HepG2 (cell line): Measurements from ENCODE around the gene EIF4E1B. TPM values are rescaled to one million over a fixed set of nuclear protein-coding genes. Genes with fewer than 3 reads are reported as not detected.

Source experiments
- BRD4 ChIP-seq: sonication (generic); formaldehyde crosslinking; IDR thresholded peaks from 2 replicates; pipeline ENCODE4 v1.4.0; 2020; ENCODE audit warnings: missing genetic modification reagents
- ELF3 ChIP-seq: IDR thresholded peaks from 2 replicates; pipeline ENCODE4 v1.6.1; 2016; ENCODE audit warnings: missing genetic modification reagents, missing compliant biosample characterization
- HNRNPH1 ChIP-seq: fragments of 200-400 bp; formaldehyde crosslinking; optimal IDR thresholded peaks from 2 replicates; pipeline ENCODE3; 2017; ENCODE audit warnings: mild to moderate bottlenecking, low read depth, low read length
- HOXA3 ChIP-seq: sonication (generic); formaldehyde crosslinking; IDR thresholded peaks from 2 replicates; pipeline ENCODE4 v1.5.0; 2020; ENCODE audit warnings: missing genetic modification reagents
- MAFG ChIP-seq: sonication (generic); formaldehyde crosslinking; IDR thresholded peaks from 2 replicates; pipeline ENCODE4 v1.5.1; 2020; ENCODE audit warnings: mild to moderate bottlenecking, missing genetic modification reagents
- MYC ChIP-seq: sonication (generic); formaldehyde crosslinking; IDR thresholded peaks from 2 replicates; pipeline ENCODE4 v1.9.0; 2021; ENCODE audit warnings: missing genetic modification reagents, borderline replicate concordance
- PAWR ChIP-seq: sonication (generic); formaldehyde crosslinking; IDR thresholded peaks from 2 replicates; pipeline ENCODE4 v1.4.0; 2020; ENCODE audit warnings: missing genetic modification reagents, mild to moderate bottlenecking, borderline replicate concordance
- PRPF4 ChIP-seq: fragments of 200-400 bp; formaldehyde crosslinking; IDR thresholded peaks from 2 replicates; pipeline ENCODE4 v1.6.1; 2016; ENCODE audit warnings: low read length, low read depth; ENCODE audit not compliant: poor library complexity, severe bottlenecking
- RORA ChIP-seq: sonication (generic); formaldehyde crosslinking; IDR thresholded peaks from 2 replicates; pipeline ENCODE4 v1.5.0; 2020; ENCODE audit warnings: mild to moderate bottlenecking, missing genetic modification reagents, moderate library complexity
- SAP130 ChIP-seq: IDR thresholded peaks from 2 replicates; pipeline ENCODE4 v1.6.1; 2016; ENCODE audit warnings: low read depth
- TBX3 ChIP-seq: fragments of 450-650 bp; IDR thresholded peaks from 2 replicates; pipeline ENCODE4 v1.6.1; 2017; ENCODE audit warnings: antibody characterized with exemption, mild to moderate bottlenecking, inconsistent platforms, borderline replicate concordance
- ZBTB2 ChIP-seq: sonication (generic); formaldehyde crosslinking; IDR thresholded peaks from 2 replicates; pipeline ENCODE4 v1.8.0; 2022; ENCODE audit warnings: low read depth, missing genetic modification reagents
- ZNF512B ChIP-seq: sonication (generic); formaldehyde crosslinking; IDR thresholded peaks from 2 replicates; pipeline ENCODE4 v1.5.1; 2020; ENCODE audit warnings: missing genetic modification reagents, mild to moderate bottlenecking, borderline replicate concordance
- polyA plus RNA-seq, 8 experiments: library from polyadenylated mRNA; depleted of rRNA in 3 of 8; stranded (reverse) in 7 of 8; unstranded in 1 of 8; fragments of >200 nt; fragmentation: Illumina TruSeq in 4 of 8; extraction: Trizol in 4 of 8; gene quantifications; 2 replicates each; pipeline versions ENCODE4 v1.2.1 to v1.2.3, GENCODE V29; 2011 to 2016; ENCODE audit warnings: low read depth in 4 of 8, missing spikeins in 1 of 8, mixed read lengths in 1 of 8; ENCODE audit not compliant: insufficient read depth in 1 of 8
- total RNA-seq, 5 experiments: library from RNA; depleted of rRNA; stranded (reverse); fragments of >200 nt; fragmentation: Illumina TruSeq; extraction: Trizol; gene quantifications; 2 replicates each; pipeline ENCODE4 v1.2.3, GENCODE V29; 2016; ENCODE audit warnings: low read depth in 1 of 5
- TF ChIP-seq, protein P1 (sequence below): sonication (generic); formaldehyde crosslinking; IDR thresholded peaks from 2 replicates; pipeline ENCODE4 v1.4.0; 2020; ENCODE audit warnings: missing genetic modification reagents
- TF ChIP-seq, protein P2 (sequence below): fragments of 450-650 bp; IDR thresholded peaks from 2 replicates; pipeline ENCODE4 v1.6.1; 2017
- TF ChIP-seq, protein P3 (sequence below): sonication (generic); formaldehyde crosslinking; IDR thresholded peaks from 2 replicates; pipeline ENCODE4 v1.4.0; 2020; ENCODE audit warnings: mild to moderate bottlenecking, missing genetic modification reagents
- TF ChIP-seq, protein P4 (sequence below): sonication (generic); formaldehyde crosslinking; IDR thresholded peaks from 2 replicates; pipeline ENCODE4 v1.4.0; 2020; ENCODE audit warnings: mild to moderate bottlenecking, missing genetic modification reagents

EIF4E1B gene
- total and polyA plus RNA-seq, 2 of the 13 experiments (the other 11 are each of a cell fraction or from before 2014, with no cell fraction given) = not detected

DNA sequence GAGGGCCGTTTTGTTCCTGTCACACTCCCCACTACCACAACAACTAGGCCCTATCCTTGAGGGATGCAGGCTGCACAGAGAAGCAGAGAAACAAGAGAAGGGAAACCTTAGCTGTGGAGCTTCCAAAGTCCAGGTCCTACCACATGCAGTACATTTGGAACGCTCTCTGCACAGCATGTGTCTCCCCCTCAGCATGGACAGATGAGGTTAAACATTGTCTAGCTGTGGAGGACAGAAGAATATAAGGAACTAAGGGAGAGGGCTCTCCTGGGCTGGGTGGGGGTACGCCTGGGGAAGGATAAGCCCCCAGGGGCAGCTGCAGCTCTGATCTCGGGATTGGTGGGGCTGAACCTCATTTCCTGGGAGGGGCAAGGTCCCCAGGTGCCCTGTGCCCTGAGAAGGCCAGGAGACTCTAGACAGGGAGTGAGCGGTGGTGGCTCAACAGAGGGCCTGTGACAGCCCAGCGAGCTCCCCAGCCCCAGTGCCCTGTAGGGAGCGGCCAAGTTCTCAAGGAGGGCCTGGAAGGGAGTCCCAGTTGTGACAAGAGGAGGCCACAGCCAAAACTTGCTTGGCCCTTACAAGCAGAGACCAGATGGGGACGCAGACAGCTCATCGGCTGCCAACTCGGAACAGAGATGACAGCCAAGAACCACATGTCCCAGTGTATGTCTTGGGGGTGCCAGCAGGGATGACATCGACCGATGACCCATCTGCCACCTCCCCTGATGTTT is 46.9 kb downstream of the EIF4E1B start (continued):
- TF ChIP-seq, protein P1, sequence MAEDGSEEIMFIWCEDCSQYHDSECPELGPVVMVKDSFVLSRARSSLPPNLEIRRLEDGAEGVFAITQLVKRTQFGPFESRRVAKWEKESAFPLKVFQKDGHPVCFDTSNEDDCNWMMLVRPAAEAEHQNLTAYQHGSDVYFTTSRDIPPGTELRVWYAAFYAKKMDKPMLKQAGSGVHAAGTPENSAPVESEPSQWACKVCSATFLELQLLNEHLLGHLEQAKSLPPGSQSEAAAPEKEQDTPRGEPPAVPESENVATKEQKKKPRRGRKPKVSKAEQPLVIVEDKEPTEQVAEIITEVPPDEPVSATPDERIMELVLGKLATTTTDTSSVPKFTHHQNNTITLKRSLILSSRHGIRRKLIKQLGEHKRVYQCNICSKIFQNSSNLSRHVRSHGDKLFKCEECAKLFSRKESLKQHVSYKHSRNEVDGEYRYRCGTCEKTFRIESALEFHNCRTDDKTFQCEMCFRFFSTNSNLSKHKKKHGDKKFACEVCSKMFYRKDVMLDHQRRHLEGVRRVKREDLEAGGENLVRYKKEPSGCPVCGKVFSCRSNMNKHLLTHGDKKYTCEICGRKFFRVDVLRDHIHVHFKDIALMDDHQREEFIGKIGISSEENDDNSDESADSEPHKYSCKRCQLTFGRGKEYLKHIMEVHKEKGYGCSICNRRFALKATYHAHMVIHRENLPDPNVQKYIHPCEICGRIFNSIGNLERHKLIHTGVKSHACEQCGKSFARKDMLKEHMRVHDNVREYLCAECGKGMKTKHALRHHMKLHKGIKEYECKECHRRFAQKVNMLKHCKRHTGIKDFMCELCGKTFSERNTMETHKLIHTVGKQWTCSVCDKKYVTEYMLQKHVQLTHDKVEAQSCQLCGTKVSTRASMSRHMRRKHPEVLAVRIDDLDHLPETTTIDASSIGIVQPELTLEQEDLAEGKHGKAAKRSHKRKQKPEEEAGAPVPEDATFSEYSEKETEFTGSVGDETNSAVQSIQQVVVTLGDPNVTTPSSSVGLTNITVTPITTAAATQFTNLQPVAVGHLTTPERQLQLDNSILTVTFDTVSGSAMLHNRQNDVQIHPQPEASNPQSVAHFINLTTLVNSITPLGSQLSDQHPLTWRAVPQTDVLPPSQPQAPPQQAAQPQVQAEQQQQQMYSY (CRISPR knock-in tag) = 0 out of 2 replicates have a peak, but pooled peaks have one; percentile 20
- TF ChIP-seq MAFG (CRISPR knock-in tag) (no peak), ZBTB2 (CRISPR knock-in tag) (no peak), PRPF4 (no peak), RORA (no peak), BRD4 (CRISPR knock-in tag) (0 out of 2 replicates have a peak, but pooled peaks have one; percentile 19), PAWR (CRISPR knock-in tag) (no peak), SAP130 (peak; percentile 61), TBX3 (no peak), HNRNPH1 (no peak), MYC (peak; percentile 65; the same call in 1 of the 2 replicates), HOXA3 (CRISPR knock-in tag) (peak; percentile 34; the same call in 1 of the 2 replicates), ZNF512B (CRISPR knock-in tag) (peak; percentile 72; the same call in 1 of the 2 replicates), ELF3 (CRISPR knock-in tag) (no peak)
- TF ChIP-seq, protein P2, sequence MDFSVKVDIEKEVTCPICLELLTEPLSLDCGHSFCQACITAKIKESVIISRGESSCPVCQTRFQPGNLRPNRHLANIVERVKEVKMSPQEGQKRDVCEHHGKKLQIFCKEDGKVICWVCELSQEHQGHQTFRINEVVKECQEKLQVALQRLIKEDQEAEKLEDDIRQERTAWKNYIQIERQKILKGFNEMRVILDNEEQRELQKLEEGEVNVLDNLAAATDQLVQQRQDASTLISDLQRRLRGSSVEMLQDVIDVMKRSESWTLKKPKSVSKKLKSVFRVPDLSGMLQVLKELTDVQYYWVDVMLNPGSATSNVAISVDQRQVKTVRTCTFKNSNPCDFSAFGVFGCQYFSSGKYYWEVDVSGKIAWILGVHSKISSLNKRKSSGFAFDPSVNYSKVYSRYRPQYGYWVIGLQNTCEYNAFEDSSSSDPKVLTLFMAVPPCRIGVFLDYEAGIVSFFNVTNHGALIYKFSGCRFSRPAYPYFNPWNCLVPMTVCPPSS = no peak
- TF ChIP-seq, protein P3, sequence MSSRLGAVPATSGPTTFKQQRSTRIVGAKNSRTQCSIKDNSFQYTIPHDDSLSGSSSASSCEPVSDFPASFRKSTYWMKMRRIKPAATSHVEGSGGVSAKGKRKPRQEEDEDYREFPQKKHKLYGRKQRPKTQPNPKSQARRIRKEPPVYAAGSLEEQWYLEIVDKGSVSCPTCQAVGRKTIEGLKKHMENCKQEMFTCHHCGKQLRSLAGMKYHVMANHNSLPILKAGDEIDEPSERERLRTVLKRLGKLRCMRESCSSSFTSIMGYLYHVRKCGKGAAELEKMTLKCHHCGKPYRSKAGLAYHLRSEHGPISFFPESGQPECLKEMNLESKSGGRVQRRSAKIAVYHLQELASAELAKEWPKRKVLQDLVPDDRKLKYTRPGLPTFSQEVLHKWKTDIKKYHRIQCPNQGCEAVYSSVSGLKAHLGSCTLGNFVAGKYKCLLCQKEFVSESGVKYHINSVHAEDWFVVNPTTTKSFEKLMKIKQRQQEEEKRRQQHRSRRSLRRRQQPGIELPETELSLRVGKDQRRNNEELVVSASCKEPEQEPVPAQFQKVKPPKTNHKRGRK (CRISPR knock-in tag) = 0 out of 2 replicates have a peak, but pooled peaks have one; percentile 57
- TF ChIP-seq, protein P4, sequence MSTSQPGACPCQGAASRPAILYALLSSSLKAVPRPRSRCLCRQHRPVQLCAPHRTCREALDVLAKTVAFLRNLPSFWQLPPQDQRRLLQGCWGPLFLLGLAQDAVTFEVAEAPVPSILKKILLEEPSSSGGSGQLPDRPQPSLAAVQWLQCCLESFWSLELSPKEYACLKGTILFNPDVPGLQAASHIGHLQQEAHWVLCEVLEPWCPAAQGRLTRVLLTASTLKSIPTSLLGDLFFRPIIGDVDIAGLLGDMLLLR (CRISPR knock-in tag) = no peak
